Neural cell (in vitro differentiated cells): ENCODE results near the gene SP6. TPM values are rescaled to one million over a fixed set of nuclear protein-coding genes. Genes with fewer than 3 reads are reported as not detected.

Experiments
- H2AFZ ChIP-seq: fragments of 200-600, 300-800 bp; sonication (generic), shearing (Covaris generic); 2 replicates; pipeline ENCODE4 v1.6.0; 2014; ENCODE audit warnings: low read depth, mild to moderate bottlenecking, antibody characterized with exemption, low read length, moderate library complexity
- H3F3A ChIP-seq: fragments of 200-600 bp; shearing (Covaris generic); 2 replicates; pipeline ENCODE4 v1.6.1; 2016; ENCODE audit warnings: mild to moderate bottlenecking, moderate library complexity, mixed read lengths, antibody characterized with exemption, low read length; ENCODE audit not compliant: insufficient read depth, poor library complexity, severe bottlenecking
- H3K27ac ChIP-seq: fragments of 200-600, 300-800 bp; sonication (generic), shearing (Covaris generic); 2 replicates; pipeline ENCODE4 v1.5.1; 2014; ENCODE audit warnings: mild to moderate bottlenecking, low read length, moderate library complexity
- H3K27me3 ChIP-seq: fragments of 300-800, 200-600 bp; sonication (generic), shearing (Covaris generic); 2 replicates; pipeline ENCODE4 v1.6.0; 2014; ENCODE audit warnings: mild to moderate bottlenecking, low read depth, low read length, moderate library complexity; ENCODE audit not compliant: insufficient read depth
- H3K36me3 ChIP-seq: fragments of 300-800, 200-600 bp; sonication (generic), shearing (Covaris generic); 2 replicates; pipeline ENCODE4 v1.5.1; 2014; ENCODE audit warnings: mild to moderate bottlenecking, antibody characterized with exemption, low read length, moderate library complexity; ENCODE audit not compliant: insufficient read depth
- H3K4me2 ChIP-seq: fragments of 300-800, 200-600 bp; sonication (generic), shearing (Covaris generic); 2 replicates; pipeline ENCODE4 v1.6.0; 2014; ENCODE audit warnings: mild to moderate bottlenecking, low read length
- H3K4me3 ChIP-seq: fragments of 300-800, 200-600 bp; sonication (generic), shearing (Covaris generic); 2 replicates; pipeline ENCODE4 v1.5.1; 2014; ENCODE audit warnings: mild to moderate bottlenecking, low read length, moderate library complexity
- H3K79me2 ChIP-seq: fragments of 200-600 bp; shearing (Covaris generic); replicated peaks from 2 replicates; pipeline ENCODE4 v1.6.0; 2014; ENCODE audit warnings: mild to moderate bottlenecking, low read length, moderate library complexity; ENCODE audit not compliant: insufficient read depth
- H3K9ac ChIP-seq: fragments of 300-800, 200-600 bp; sonication (generic), shearing (Covaris generic); 2 replicates; pipeline ENCODE4 v1.6.1; 2016; ENCODE audit warnings: mild to moderate bottlenecking, low read length, mixed read lengths
- H3K9me2 ChIP-seq: fragments of 200-600 bp; shearing (Covaris generic); 2 replicates; pipeline ENCODE4 v1.6.1; 2016; ENCODE audit warnings: mild to moderate bottlenecking, low read length, mixed read lengths; ENCODE audit not compliant: insufficient read depth
- H3K9me3 ChIP-seq: fragments of 200-600, 300-800 bp; sonication (generic), shearing (Covaris generic); 2 replicates; pipeline ENCODE4 v1.6.1; 2016; ENCODE audit warnings: mild to moderate bottlenecking, mixed run types, low read length, moderate library complexity, mixed read lengths
- H4K20me1 ChIP-seq: fragments of 200-600 bp; shearing (Covaris generic); 2 replicates; pipeline ENCODE4 v1.6.1; 2016; ENCODE audit warnings: mild to moderate bottlenecking, mixed run types; ENCODE audit not compliant: insufficient read depth
- CTCF ChIP-seq: fragments of 450-650 bp; IDR thresholded peaks from 2 replicates; pipeline ENCODE4 v1.5.1; 2014; ENCODE audit warnings: antibody characterized with exemption, mild to moderate bottlenecking, moderate library complexity; ENCODE audit not compliant: poor library complexity, severe bottlenecking
- EP300 ChIP-seq: fragments of 450-650 bp; conservative IDR thresholded peaks from 2 replicates; pipeline ENCODE4 v1.6.1; 2014; ENCODE audit warnings: antibody characterized with exemption, mild to moderate bottlenecking, moderate library complexity; ENCODE audit not compliant: poor library complexity, severe bottlenecking
- EZH2 ChIP-seq: fragments of 200-600, 300-800 bp; shearing (Covaris generic), sonication (generic); IDR thresholded peaks from 2 replicates; pipeline ENCODE4 v1.6.1; 2014; ENCODE audit warnings: antibody characterized with exemption, low read length, borderline replicate concordance, mild to moderate bottlenecking; ENCODE audit not compliant: insufficient read depth, poor library complexity, severe bottlenecking
- MXI1 ChIP-seq: fragments of 450-650 bp; conservative IDR thresholded peaks from 2 replicates; pipeline ENCODE4 v1.6.1; 2014; ENCODE audit warnings: antibody characterized with exemption, mild to moderate bottlenecking; ENCODE audit not compliant: poor library complexity, severe bottlenecking
- POLR2AphosphoS5 ChIP-seq: IDR thresholded peaks from 2 replicates; pipeline ENCODE4 v1.6.1; 2012
- RAD21 ChIP-seq: fragments of 450-650 bp; conservative IDR thresholded peaks from 2 replicates; pipeline ENCODE4 v1.6.1; 2014; ENCODE audit warnings: antibody characterized with exemption, mild to moderate bottlenecking, moderate library complexity
- REST ChIP-seq: IDR thresholded peaks from 2 replicates; pipeline ENCODE4 v1.6.1; 2012; ENCODE audit warnings: borderline replicate concordance
- SMC3 ChIP-seq: fragments of 450-650 bp; conservative IDR thresholded peaks from 2 replicates; pipeline ENCODE4 v1.6.1; 2014; ENCODE audit warnings: antibody characterized with exemption, mild to moderate bottlenecking, moderate library complexity; ENCODE audit not compliant: poor library complexity
- TAF1 ChIP-seq: IDR thresholded peaks from 2 replicates; pipeline ENCODE4 v1.6.1; 2012; ENCODE audit warnings: low read depth
- polyA minus RNA-seq: library from RNA; depleted of rRNA, polyadenylated mRNA; stranded (reverse); fragments of >200 nt; gene quantifications from 2 replicates; pipeline ENCODE4 v1.2.3, GENCODE V29; 2014
- polyA plus RNA-seq: library from polyadenylated mRNA; depleted of rRNA; stranded (reverse); fragments of >200 nt; gene quantifications from 2 replicates; pipeline ENCODE4 v1.2.3, GENCODE V29; 2014

The SP6 gene
- polyA plus RNA-seq (0.42 and 0.44 TPM in 2 replicates), polyA minus RNA-seq (0.73 and 1.0 TPM in 2 replicates)

GRCh38 chr17:47850692-47851573 is at the start of gene SP6:
SP6 (minus strand) TSS chr17:47851163; CDS start chr17:47848429, 2,734 bp downstream.
- Histone ChIP-seq H4K20me1 (no peaks in the 10 kb centered on the region), H2AFZ (no peak within 1 kb of the TSS), H3K4me3 (peak within 1 kb of the TSS; percentile 69), H3K36me3 (no peaks in the 10 kb centered on the region), H3F3A (no peaks in the 10 kb centered on the region), H3K9ac (peak within 1 kb of the TSS; percentile 55), H3K9me3 (no peaks in the 10 kb centered on the region), H3K4me2 (no peak within 1 kb of the TSS), H3K79me2 (no peaks in the 10 kb centered on the region), H3K27ac (no peak within 1 kb of the TSS), H3K9me2 (no peaks in the 10 kb centered on the region), H3K27me3 (peaks cover 100% of the 10 kb centered on the region)
- TF ChIP-seq RAD21 = no peak
- no peak for TF ChIP-seq EP300
- TF ChIP-seq MXI1 = no peak
- peak; percentile 37 for TF ChIP-seq POLR2AphosphoS5
- TF ChIP-seq TAF1 = no peak
- peak; percentile 43 for TF ChIP-seq CTCF
- TF ChIP-seq REST = no peak
- TF ChIP-seq SMC3 = peak; percentile 22
- TF ChIP-seq EZH2 = peak; percentile 66

GRCh38 chr17:47899643-47900042 is 48.7 kb upstream of the SP6 start:
- Histone ChIP-seq H3K79me2 (peaks cover 13% of the 10 kb centered on the region), H3K9me2 (no peaks in the 10 kb centered on the region), H3K4me3 (no peak overlapping the region), H3F3A (no peaks in the 10 kb centered on the region), H3K4me2 (no peak overlapping the region), H3K27ac (no peak overlapping the region), H3K9ac (no peak overlapping the region), H3K9me3 (no peaks in the 10 kb centered on the region), H3K27me3 (no peaks in the 10 kb centered on the region), H3K36me3 (no peaks in the 10 kb centered on the region), H2AFZ (no peak overlapping the region), H4K20me1 (no peaks in the 10 kb centered on the region)
- TF ChIP-seq CTCF = no peak
- no peak for TF ChIP-seq EP300
- TF ChIP-seq RAD21 = no peak
- no peak for TF ChIP-seq EZH2
- no peak for TF ChIP-seq MXI1
- TF ChIP-seq REST = no peak
- no peak for TF ChIP-seq SMC3
- TF ChIP-seq POLR2AphosphoS5 = no peak
